MM.1S (cell line): ENCODE data around the gene TSPAN9.

ENCODE experiments used
- CTCF ChIP-seq: fragments of 300-600 bp; sonication (generic); IDR thresholded peaks from 2 replicates; pipeline ENCODE4 v1.5.1; 2016; ENCODE audit warnings: antibody characterized with exemption, low read length, mixed read lengths
- EZH2 ChIP-seq: fragments of 300-600 bp; sonication (generic); optimal IDR thresholded peaks from 2 replicates; pipeline ENCODE3; 2017; ENCODE audit warnings: low read depth, mild to moderate bottlenecking, antibody characterized with exemption, low read length, mixed read lengths

- TF ChIP-seq CTCF: no peak
- no peak for TF ChIP-seq EZH2
Observed at GRCh38 chr12:3105690-3106479, 28.7 kb downstream of the TSPAN9 start.
